Natural killer cell treated with Interleukin-12 subunit alpha and Interleukin-12 subunit beta and Interleukin-15 and Interleukin-18, amount 100 ng/mL, for 72 hours (primary cell): Measurements from ENCODE around the gene FRMD8. TPM values are rescaled to one million over a fixed set of nuclear protein-coding genes. Genes with fewer than 3 reads are reported as not detected.

Experiments used
- ATAC-seq, 2 donors: fragments of 150-1000 bp; cut with Tn5 transposase in 1 of 2; sonication (Bioruptor Pico), chemical (Tn5 transposase) in 1 of 2; 2 replicates each; pipeline ENCODE4 v1.10.0; 2021
- DNase-seq: peaks from one replicate; pipeline ENCODE4 v3.0.0; 2022; ENCODE audit warnings: low spot score
- H3K27ac Mint-ChIP-seq, 2 donors: 1 replicate in 1 of 2; 2 replicates in 1 of 2; pipeline ENCODE4 v1.8.0; 2022; ENCODE audit warnings: mixed read lengths in 2 of 2, mild to moderate bottlenecking in 1 of 2, moderate library complexity in 1 of 2
- H3K27me3 Mint-ChIP-seq, 2 donors: 1 replicate in 1 of 2; 2 replicates in 1 of 2; pipeline ENCODE4 v1.8.0; 2022; ENCODE audit warnings: mixed read lengths in 2 of 2
- H3K36me3 Mint-ChIP-seq: one replicate; pipeline ENCODE4 v1.8.0; 2022; ENCODE audit warnings: mixed read lengths
- H3K4me1 Mint-ChIP-seq, 2 donors: 1 replicate in 1 of 2; 2 replicates in 1 of 2; pipeline ENCODE4 v1.8.0; 2022; ENCODE audit warnings: low read depth in 2 of 2, mixed read lengths in 2 of 2, mild to moderate bottlenecking in 1 of 2
- H3K4me3 Mint-ChIP-seq: one replicate; pipeline ENCODE4 v1.8.0; 2022; ENCODE audit warnings: mixed read lengths
- H3K9me3 Mint-ChIP-seq: 2 replicates; pipeline ENCODE4 v1.8.0; 2022; ENCODE audit warnings: mixed read lengths
- total RNA-seq, 2 donors: library from RNA; stranded (reverse); gene quantifications; one replicate each; pipeline ENCODE4 v1.2.3, GENCODE V29; 2022

Gene FRMD8
- total RNA-seq, 2 donors from 2014 or later, result 50.5 to 68.4 TPM

GRCh38 chr11:65357856-65358356 is 28.5 kb upstream of the FRMD8 start:
- H3K27me3 Mint-ChIP-seq, result no peaks in the 10 kb centered on the region
- peak overlapping the region in 1 of 2 donors; percentile 12 for H3K27ac Mint-ChIP-seq
- no peak for DNase-seq
- ATAC-seq, result no peak
- H3K9me3 Mint-ChIP-seq, result no peaks in the 10 kb centered on the region
- H3K36me3 Mint-ChIP-seq, result no peaks in the 10 kb centered on the region
- H3K4me1 Mint-ChIP-seq, result peaks cover 21 to 28% of the 10 kb centered on the region in 2 donors
- H3K4me3 Mint-ChIP-seq, result no peak overlapping the region

GRCh38 chr11:65362320-65362931 is 24.0 kb upstream of the FRMD8 start:
- H3K4me1 Mint-ChIP-seq, result peaks cover 7 to 10% of the 10 kb centered on the region in 2 donors
- H3K36me3 Mint-ChIP-seq, result no peaks in the 10 kb centered on the region
- peak overlapping the region; percentile 36 for H3K4me3 Mint-ChIP-seq
- no peaks in the 10 kb centered on the region for H3K9me3 Mint-ChIP-seq
- ATAC-seq (peak; percentile 61 to 70), DNase-seq (peak; percentile 25)
- peak overlapping the region; percentile 9 to 64 for H3K27ac Mint-ChIP-seq
- no peaks in the 10 kb centered on the region for H3K27me3 Mint-ChIP-seq

- ATAC-seq, result no peak
- H3K27ac Mint-ChIP-seq, result peak overlapping the region in 1 of 2 donors; percentile 64
- no peak for DNase-seq
- no peaks in the 10 kb centered on the region for H3K36me3 Mint-ChIP-seq
- H3K9me3 Mint-ChIP-seq, result no peaks in the 10 kb centered on the region
- H3K4me1 Mint-ChIP-seq, result peaks cover 7 to 10% of the 10 kb centered on the region in 2 donors
- H3K4me3 Mint-ChIP-seq, result no peak overlapping the region
- H3K27me3 Mint-ChIP-seq, result no peaks in the 10 kb centered on the region
Observed at GRCh38 chr11:65362966-65363365, 23.5 kb upstream of the FRMD8 start.

- Mint-ChIP-seq H3K27me3 (no peaks in the 10 kb centered on the region), H3K36me3 (no peaks in the 10 kb centered on the region), H3K9me3 (no peaks in the 10 kb centered on the region), H3K4me1 (peaks cover 7 to 10% of the 10 kb centered on the region in 2 donors), H3K4me3 (no peak overlapping the region), H3K27ac (peak overlapping the region in 1 of 2 donors; percentile 40)
- DNase-seq, result no peak
- no peak for ATAC-seq
Observed at GRCh38 chr11:65363770-65364169, 22.7 kb upstream of the FRMD8 start.

GRCh38 chr11:65366340-65366773 is 20.1 kb upstream of the FRMD8 start:
- no peaks in the 10 kb centered on the region for H3K9me3 Mint-ChIP-seq
- no peaks in the 10 kb centered on the region for H3K36me3 Mint-ChIP-seq
- ATAC-seq (peak; percentile 72 to 78), DNase-seq (peak; percentile 59)
- H3K4me3 Mint-ChIP-seq, result no peak overlapping the region
- H3K27ac Mint-ChIP-seq, result peak overlapping the region in 1 of 2 donors; percentile 41
- H3K27me3 Mint-ChIP-seq, result no peaks in the 10 kb centered on the region
- peaks cover 7 to 10% of the 10 kb centered on the region in 2 donors for H3K4me1 Mint-ChIP-seq

GRCh38 chr11:65370659-65371049 is 15.8 kb upstream of the FRMD8 start:
- H3K36me3 Mint-ChIP-seq, result no peaks in the 10 kb centered on the region
- H3K4me1 Mint-ChIP-seq, result no peaks in the 10 kb centered on the region
- no peak overlapping the region for H3K4me3 Mint-ChIP-seq
- no peak for DNase-seq
- H3K27me3 Mint-ChIP-seq, result no peaks in the 10 kb centered on the region
- no peak for ATAC-seq
- no peaks in the 10 kb centered on the region for H3K9me3 Mint-ChIP-seq
- H3K27ac Mint-ChIP-seq, result no peak overlapping the region

GRCh38 chr11:65373839-65374580 is 12.4 kb upstream of the FRMD8 start:
- DNase-seq, result peak; percentile 59
- H3K4me3 Mint-ChIP-seq, result no peak overlapping the region
- no peaks in the 10 kb centered on the region for H3K36me3 Mint-ChIP-seq
- no peaks in the 10 kb centered on the region for H3K9me3 Mint-ChIP-seq
- H3K27ac Mint-ChIP-seq, result no peak overlapping the region
- no peaks in the 10 kb centered on the region for H3K27me3 Mint-ChIP-seq
- H3K4me1 Mint-ChIP-seq, result no peaks in the 10 kb centered on the region
- ATAC-seq, result no peak

- Mint-ChIP-seq H3K27ac (peak overlapping the region in 1 of 2 donors; percentile 72), H3K4me1 (no peaks in the 10 kb centered on the region), H3K9me3 (no peaks in the 10 kb centered on the region), H3K4me3 (no peak overlapping the region), H3K36me3 (no peaks in the 10 kb centered on the region), H3K27me3 (no peaks in the 10 kb centered on the region)
- ATAC-seq, result no peak
- peak; percentile 29 for DNase-seq
Observed at GRCh38 chr11:65375012-65375411, 11.4 kb upstream of the FRMD8 start.

GRCh38 chr11:65376138-65376713 is 10.2 kb upstream of the FRMD8 start:
- no peak for ATAC-seq
- no peaks in the 10 kb centered on the region for H3K36me3 Mint-ChIP-seq
- no peaks in the 10 kb centered on the region for H3K9me3 Mint-ChIP-seq
- no peaks in the 10 kb centered on the region for H3K27me3 Mint-ChIP-seq
- no peak for DNase-seq
- H3K27ac Mint-ChIP-seq, result no peak overlapping the region
- no peak overlapping the region for H3K4me3 Mint-ChIP-seq
- H3K4me1 Mint-ChIP-seq, result no peaks in the 10 kb centered on the region

GRCh38 chr11:65377036-65377435 is 9.4 kb upstream of the FRMD8 start:
- no peaks in the 10 kb centered on the region for H3K36me3 Mint-ChIP-seq
- peak overlapping the region in 1 of 2 donors; percentile 23 for H3K27ac Mint-ChIP-seq
- H3K27me3 Mint-ChIP-seq, result no peaks in the 10 kb centered on the region
- H3K9me3 Mint-ChIP-seq, result no peaks in the 10 kb centered on the region
- H3K4me1 Mint-ChIP-seq, result peaks cover 0 to 2% of the 10 kb centered on the region in 2 donors
- DNase-seq, result no peak
- no peak for ATAC-seq
- H3K4me3 Mint-ChIP-seq, result no peak overlapping the region

GRCh38 chr11:65377777-65378176 is 8.7 kb upstream of the FRMD8 start:
- Mint-ChIP-seq H3K27me3 (no peaks in the 10 kb centered on the region), H3K4me1 (peaks cover 5 to 9% of the 10 kb centered on the region in 2 donors), H3K27ac (peak overlapping the region in 1 of 2 donors; percentile 23), H3K36me3 (no peaks in the 10 kb centered on the region), H3K9me3 (no peaks in the 10 kb centered on the region), H3K4me3 (no peak overlapping the region)
- DNase-seq, result no peak
- ATAC-seq, result no peak

- Mint-ChIP-seq H3K36me3 (no peaks in the 10 kb centered on the region), H3K9me3 (no peaks in the 10 kb centered on the region), H3K27me3 (no peaks in the 10 kb centered on the region), H3K4me3 (no peak overlapping the region), H3K4me1 (peaks cover 11 to 15% of the 10 kb centered on the region in 2 donors), H3K27ac (peak overlapping the region in 1 of 2 donors; percentile 23)
- DNase-seq, result no peak
- no peak for ATAC-seq
Observed at GRCh38 chr11:65378208-65378927, 8.1 kb upstream of the FRMD8 start.

- H3K4me3 Mint-ChIP-seq, result no peak overlapping the region
- no peak overlapping the region for H3K27ac Mint-ChIP-seq
- no peaks in the 10 kb centered on the region for H3K27me3 Mint-ChIP-seq
- no peak for DNase-seq
- peaks cover 17 to 22% of the 10 kb centered on the region in 2 donors for H3K4me1 Mint-ChIP-seq
- no peaks in the 10 kb centered on the region for H3K36me3 Mint-ChIP-seq
- no peak for ATAC-seq
- H3K9me3 Mint-ChIP-seq, result no peaks in the 10 kb centered on the region
Observed at GRCh38 chr11:65378928-65379638, 7.4 kb upstream of the FRMD8 start.
